NB4 (cell line): ENCODE results near the gene CBLC.

Source experiments
- MYC ChIP-seq: IDR thresholded peaks from 2 replicates; pipeline ENCODE4 v1.6.1; 2011; ENCODE audit warnings: low read depth, low read length
- POLR2A ChIP-seq: IDR thresholded peaks from 2 replicates; pipeline ENCODE4 v1.6.1; 2011; ENCODE audit warnings: mild to moderate bottlenecking; ENCODE audit not compliant: insufficient read length; ENCODE audit errors: extremely low read depth
- TF ChIP-seq, protein P1 (sequence below): IDR thresholded peaks from one replicate; pipeline ENCODE4 v1.5.1; 2012; ENCODE audit warnings: low read depth, low read length
- TF ChIP-seq, protein P2 (sequence below): IDR thresholded peaks from 2 replicates; pipeline ENCODE4 v1.6.1; 2011; ENCODE audit warnings: low read depth, low read length

DNA sequence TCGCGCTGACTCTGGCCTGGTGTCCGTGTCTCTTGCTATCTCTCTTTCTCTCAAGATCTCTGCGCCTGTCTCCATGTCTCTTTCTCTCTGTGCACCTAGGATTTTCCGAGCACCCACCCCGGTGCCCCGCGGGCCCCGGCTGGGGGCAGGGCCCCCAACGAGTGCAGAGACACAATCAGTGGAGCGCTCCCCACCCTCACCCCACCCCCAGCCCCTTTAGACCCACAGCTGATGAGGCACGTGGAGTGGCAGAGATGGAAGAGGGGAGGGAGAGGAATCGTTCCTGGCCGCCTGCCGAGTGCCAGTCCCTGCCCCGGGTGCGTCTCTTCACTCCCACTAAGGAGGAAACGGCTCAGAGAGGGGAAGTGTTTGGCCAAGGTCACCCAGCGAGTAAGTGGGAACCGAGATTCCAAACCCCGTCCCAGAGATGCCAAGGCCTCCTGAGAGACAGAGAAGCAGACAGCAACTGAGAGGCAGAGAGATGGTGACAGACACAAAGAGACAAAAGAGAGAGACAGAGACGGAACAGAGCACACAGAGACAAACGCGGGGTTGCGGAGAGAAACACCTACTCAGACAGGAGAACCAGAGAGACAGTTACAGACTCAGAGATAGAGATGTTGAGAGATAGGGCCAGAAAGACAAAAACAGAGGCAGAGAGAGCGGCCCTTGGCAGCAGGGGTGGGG lies 29.8 kb upstream of the CBLC start:
- TF ChIP-seq, protein P1, sequence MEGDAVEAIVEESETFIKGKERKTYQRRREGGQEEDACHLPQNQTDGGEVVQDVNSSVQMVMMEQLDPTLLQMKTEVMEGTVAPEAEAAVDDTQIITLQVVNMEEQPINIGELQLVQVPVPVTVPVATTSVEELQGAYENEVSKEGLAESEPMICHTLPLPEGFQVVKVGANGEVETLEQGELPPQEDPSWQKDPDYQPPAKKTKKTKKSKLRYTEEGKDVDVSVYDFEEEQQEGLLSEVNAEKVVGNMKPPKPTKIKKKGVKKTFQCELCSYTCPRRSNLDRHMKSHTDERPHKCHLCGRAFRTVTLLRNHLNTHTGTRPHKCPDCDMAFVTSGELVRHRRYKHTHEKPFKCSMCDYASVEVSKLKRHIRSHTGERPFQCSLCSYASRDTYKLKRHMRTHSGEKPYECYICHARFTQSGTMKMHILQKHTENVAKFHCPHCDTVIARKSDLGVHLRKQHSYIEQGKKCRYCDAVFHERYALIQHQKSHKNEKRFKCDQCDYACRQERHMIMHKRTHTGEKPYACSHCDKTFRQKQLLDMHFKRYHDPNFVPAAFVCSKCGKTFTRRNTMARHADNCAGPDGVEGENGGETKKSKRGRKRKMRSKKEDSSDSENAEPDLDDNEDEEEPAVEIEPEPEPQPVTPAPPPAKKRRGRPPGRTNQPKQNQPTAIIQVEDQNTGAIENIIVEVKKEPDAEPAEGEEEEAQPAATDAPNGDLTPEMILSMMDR: no peak
- TF ChIP-seq MYC (no peak), POLR2A (no peak)
- TF ChIP-seq, protein P2, sequence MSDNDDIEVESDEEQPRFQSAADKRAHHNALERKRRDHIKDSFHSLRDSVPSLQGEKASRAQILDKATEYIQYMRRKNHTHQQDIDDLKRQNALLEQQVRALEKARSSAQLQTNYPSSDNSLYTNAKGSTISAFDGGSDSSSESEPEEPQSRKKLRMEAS: 0 out of 2 replicates have a peak, but pooled peaks have one; percentile 31
